Tibial nerve (tissue), 4 donors: Measurements from ENCODE around the gene CECR2. TPM values are rescaled to one million over a fixed set of nuclear protein-coding genes. Genes with fewer than 3 reads are reported as not detected.

Source experiments
- DNase-seq, 2 donors: peaks; one replicate each; pipeline ENCODE4 v3.0.0-alpha.2; 2019; ENCODE audit warnings: low spot score in 2 of 2
- H3K27ac ChIP-seq, 4 donors: fragments of 200-600 bp; sonication (generic) in 3 of 4; one replicate each; pipeline ENCODE4 v1.5.1; 2017 to 2019; ENCODE audit warnings: mild to moderate bottlenecking in 1 of 4
- H3K27me3 ChIP-seq, 2 donors: fragments of 200-600 bp; sonication (generic) in 1 of 2; one replicate each; pipeline versions ENCODE4 v1.5.1 to v1.6.0; 2017 to 2019
- H3K36me3 ChIP-seq, 3 donors: fragments of 200-600 bp; sonication (generic); one replicate each; pipeline ENCODE4 v1.5.1; 2018 to 2019
- H3K4me1 ChIP-seq, 4 donors: fragments of 200-600 bp; sonication (generic) in 3 of 4; one replicate each; pipeline ENCODE4 v1.5.1; 2017 to 2019
- H3K4me3 ChIP-seq, 4 donors: fragments of 200-600 bp; sonication (generic) in 3 of 4; one replicate each; pipeline ENCODE4 v1.5.1; 2017 to 2019; ENCODE audit warnings: mild to moderate bottlenecking in 1 of 4, moderate library complexity in 1 of 4
- H3K9me3 ChIP-seq, 4 donors: fragments of 200-600 bp; sonication (generic) in 3 of 4; one replicate each; pipeline ENCODE4 v1.5.1; 2017 to 2019
- CTCF ChIP-seq, 5 experiments: fragments of 200-600 bp in 3 of 5; fragments of 450-650 bp in 2 of 5; sonication (generic) in 3 of 5; IDR thresholded peaks; one replicate each; pipeline ENCODE4 v1.5.1; 2016 to 2019; ENCODE audit warnings: antibody characterized with exemption in 5 of 5, mild to moderate bottlenecking in 3 of 5, moderate library complexity in 2 of 5
- EP300 ChIP-seq, 2 donors: sonication (generic); formaldehyde crosslinking; IDR thresholded peaks; one replicate each; pipeline ENCODE4 v1.6.1; 2017; ENCODE audit warnings: antibody characterized with exemption in 2 of 2, mild to moderate bottlenecking in 1 of 2
- POLR2A ChIP-seq, 2 donors: fragments of 450-650 bp; IDR thresholded peaks; one replicate each; pipeline ENCODE4 v1.6.1; 2017; ENCODE audit warnings: antibody characterized with exemption in 2 of 2, mild to moderate bottlenecking in 2 of 2, moderate library complexity in 2 of 2
- WGBS, 2 donors: methylation state at CpG; one replicate each; pipeline ENCODE4 v1.1.5; 2018; 5-methylcytosine and 5-hydroxymethylcytosine counted together
- total RNA-seq, 4 donors: library from RNA; depleted of rRNA; stranded (reverse); fragments of >200 nt; gene quantifications; one replicate each; pipeline ENCODE4 v1.1.0, GENCODE V29; 2016

The CECR2 gene
- total RNA-seq, 4 donors from 2014 or later: 2.4 to 5.1 (median 3.6) TPM

DNA sequence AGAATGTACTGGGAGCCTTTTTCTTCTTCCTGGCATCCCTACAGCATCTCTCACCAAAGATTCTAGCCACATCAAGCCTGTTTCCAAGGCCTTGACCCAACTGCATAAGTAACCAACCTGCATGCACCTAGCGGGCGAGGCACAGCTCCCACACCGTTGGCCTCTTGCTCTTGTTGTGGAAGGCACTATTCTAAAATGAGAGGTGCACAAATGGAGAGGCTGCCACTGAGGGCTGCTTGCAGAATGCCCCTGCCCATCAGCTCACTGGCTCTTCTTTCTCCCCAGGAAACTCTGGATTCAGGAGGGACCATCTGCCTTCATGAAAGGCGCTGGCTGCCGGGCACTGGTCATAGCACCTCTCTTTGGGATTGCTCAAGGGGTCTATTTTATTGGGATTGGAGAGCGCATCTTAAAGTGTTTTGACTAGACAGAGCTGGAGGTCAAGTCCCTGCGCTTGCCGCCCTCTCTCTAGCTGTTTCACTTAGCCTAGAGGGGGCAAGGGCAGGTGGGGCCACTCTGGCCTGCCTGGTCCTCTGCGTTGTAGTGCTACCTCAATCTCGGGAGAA, 220.6 kb downstream of the CECR2 start:
- Histone ChIP-seq H3K4me3 (no peak overlapping the region), H3K4me1 (no peaks in the 10 kb centered on the region), H3K36me3 (peaks cover 6 to 60% (median 26%) of the 10 kb centered on the region in 3 donors), H3K27ac (no peak overlapping the region), H3K27me3 (no peaks in the 10 kb centered on the region), H3K9me3 (no peaks in the 10 kb centered on the region)
- DNase-seq: no peak
- TF ChIP-seq CTCF (IDR thresholded peaks at IDR 0.05): no peak
- TF ChIP-seq POLR2A (IDR thresholded peaks at IDR 0.05): no peak
- TF ChIP-seq EP300 (IDR thresholded peaks at IDR 0.05): no peak
- 89% methylated on average over 10 of the region's 10 CpGs for WGBS, 2 donors

GRCh38 chr22:17590586-17590985, 221.3 kb downstream of the CECR2 start:
- H3K4me3 ChIP-seq: no peak overlapping the region
- no peaks in the 10 kb centered on the region for H3K9me3 ChIP-seq
- no peaks in the 10 kb centered on the region for H3K4me1 ChIP-seq
- no peaks in the 10 kb centered on the region for H3K27me3 ChIP-seq
- DNase-seq: no peak
- TF ChIP-seq EP300 (IDR thresholded peaks at IDR 0.05) (no peak), POLR2A (IDR thresholded peaks at IDR 0.05) (no peak), CTCF (IDR thresholded peaks at IDR 0.05) (no peak)
- H3K27ac ChIP-seq: no peak overlapping the region
- peaks cover 6 to 67% (median 26%) of the 10 kb centered on the region in 3 donors for H3K36me3 ChIP-seq
- 79 to 80% methylated on average over 4 to 5 of the region's 5 CpGs for whole genome bisulfite sequencing, 2 donors

- H3K27me3 ChIP-seq: no peaks in the 10 kb centered on the region
- 81 to 83% methylated on average over 5 of the region's 5 CpGs for WGBS, 2 donors
- peaks cover 6 to 83% (median 33%) of the 10 kb centered on the region in 3 donors for H3K36me3 ChIP-seq
- H3K9me3 ChIP-seq: no peaks in the 10 kb centered on the region
- TF ChIP-seq POLR2A (IDR thresholded peaks at IDR 0.05) (no peak), CTCF (IDR thresholded peaks at IDR 0.05) (no peak), EP300 (IDR thresholded peaks at IDR 0.05) (no peak)
- H3K4me3 ChIP-seq: no peak overlapping the region
- no peaks in the 10 kb centered on the region for H3K4me1 ChIP-seq
- no peak overlapping the region for H3K27ac ChIP-seq
- DNase-seq: no peak
Observed at GRCh38 chr22:17592201-17592600, 222.9 kb downstream of the CECR2 start.

DNA sequence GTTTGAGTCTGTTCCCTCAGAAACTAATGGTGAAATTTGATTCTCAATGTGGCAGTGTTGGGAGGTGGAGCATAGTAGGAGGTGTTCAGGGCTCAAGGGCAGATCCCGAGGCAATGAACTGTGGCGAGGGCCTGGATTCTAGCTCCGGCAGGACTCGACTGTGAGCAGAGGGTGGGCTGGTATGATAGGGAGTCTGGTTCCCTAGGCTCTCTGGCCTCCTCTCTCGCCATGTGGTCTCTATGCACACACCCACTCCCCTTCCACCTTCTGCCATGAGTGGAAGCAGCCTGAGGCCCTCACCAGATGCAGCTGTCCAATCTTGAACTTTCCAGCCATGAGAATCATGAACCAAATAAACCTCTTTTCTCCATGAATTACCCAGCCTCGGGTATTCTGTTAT, 227.0 kb downstream of the CECR2 start:
- WGBS, 2 donors: 92 to 93% methylated on average over 6 of the region's 6 CpGs
- TF ChIP-seq POLR2A (IDR thresholded peaks at IDR 0.05) (no peak), CTCF (IDR thresholded peaks at IDR 0.05) (no peak), EP300 (IDR thresholded peaks at IDR 0.05) (no peak)
- no peak overlapping the region for H3K4me3 ChIP-seq

DNA sequence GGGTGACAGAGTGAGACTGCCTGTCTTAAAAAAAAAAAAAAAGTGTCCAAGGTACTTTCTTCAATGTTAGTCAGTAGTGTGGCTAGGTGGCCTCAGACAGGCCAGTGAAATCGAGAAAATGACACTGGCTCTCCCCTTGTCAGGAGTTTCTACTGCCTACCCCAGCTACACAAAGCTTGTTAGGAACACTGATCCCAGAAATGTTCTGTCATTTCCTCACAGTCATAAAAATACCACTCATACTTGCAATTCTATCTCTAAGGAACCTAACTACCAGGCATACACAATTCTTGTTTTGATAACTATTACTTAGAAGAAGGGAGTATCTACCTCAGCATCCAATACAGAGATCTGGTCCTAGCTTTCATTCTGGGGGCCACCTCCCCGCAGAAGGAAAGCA, 228.0 kb downstream of the CECR2 start:
- H3K27me3 ChIP-seq: no peaks in the 10 kb centered on the region
- H3K9me3 ChIP-seq: no peaks in the 10 kb centered on the region
- H3K36me3 ChIP-seq: peaks cover 6 to 88% (median 39%) of the 10 kb centered on the region in 3 donors
- DNase-seq: no peak
- no peaks in the 10 kb centered on the region for H3K4me1 ChIP-seq
- WGBS, 2 donors: 91 to 94% methylated on average over 2 of the region's 2 CpGs
- no peak overlapping the region for H3K4me3 ChIP-seq
- TF ChIP-seq EP300 (IDR thresholded peaks at IDR 0.05) (no peak), POLR2A (IDR thresholded peaks at IDR 0.05) (no peak), CTCF (IDR thresholded peaks at IDR 0.05) (no peak)
- H3K27ac ChIP-seq: no peak overlapping the region

More for the DNA sequence above, 227.0 kb downstream of the CECR2 start:
- no peak for DNase-seq
- H3K4me1 ChIP-seq: no peaks in the 10 kb centered on the region
- peaks cover 6 to 92% (median 44%) of the 10 kb centered on the region in 3 donors for H3K36me3 ChIP-seq
- H3K9me3 ChIP-seq: no peaks in the 10 kb centered on the region
- H3K27me3 ChIP-seq: no peaks in the 10 kb centered on the region
- no peak overlapping the region for H3K27ac ChIP-seq
